HepG2 (cell line): ENCODE results near the gene MESD.

ENCODE experiments used
- E2F5 ChIP-seq: sonication (generic); formaldehyde crosslinking; conservative IDR thresholded peaks from 2 replicates; pipeline ENCODE4 v1.4.0; 2020; ENCODE audit warnings: missing genetic modification reagents
- MED8 ChIP-seq: sonication (generic); formaldehyde crosslinking; IDR thresholded peaks from 2 replicates; pipeline ENCODE4 v1.8.1; 2023; ENCODE audit warnings: mild to moderate bottlenecking, missing genetic modification reagents; ENCODE audit not compliant: insufficient replicate concordance
- MZF1 ChIP-seq: sonication (generic); formaldehyde crosslinking; IDR thresholded peaks from 2 replicates; pipeline ENCODE4 v1.8.1; 2023; ENCODE audit warnings: mild to moderate bottlenecking, missing genetic modification reagents, borderline replicate concordance
- PBX3 ChIP-seq: sonication (generic); formaldehyde crosslinking; IDR thresholded peaks from 2 replicates; pipeline ENCODE4 v1.8.1; 2023; ENCODE audit warnings: missing genetic modification reagents, inconsistent platforms, borderline replicate concordance
- SP1 ChIP-seq, 2 experiments: fragments of 450-650 bp in 1 of 2; sonication (generic) in 1 of 2; formaldehyde crosslinking in 1 of 2; IDR thresholded peaks; 2 replicates each; pipeline versions ENCODE4 v1.4.0 to v1.6.1; 2016 to 2020; ENCODE audit warnings: missing genetic modification reagents in 1 of 2
- TBL1XR1 ChIP-seq: fragments of 150-350 bp; IDR thresholded peaks from 2 replicates; pipeline ENCODE4 v1.6.1; 2014; ENCODE audit warnings: borderline replicate concordance, low read length; ENCODE audit not compliant: partially characterized antibody
- TCF12 ChIP-seq, 2 experiments: fragments of 450-650 bp in 1 of 2; sonication (generic) in 1 of 2; formaldehyde crosslinking in 1 of 2; IDR thresholded peaks; 2 replicates each; pipeline versions ENCODE4 v1.6.1 to v1.8.0; 2017 to 2022; ENCODE audit warnings: antibody characterized with exemption in 1 of 2, mild to moderate bottlenecking in 1 of 2, missing genetic modification reagents in 1 of 2, moderate library complexity in 1 of 2
- TF ChIP-seq, protein P1 (sequence below): sonication (generic); formaldehyde crosslinking; IDR thresholded peaks from 2 replicates; pipeline ENCODE4 v1.4.0; 2020; ENCODE audit warnings: mild to moderate bottlenecking, low read depth, missing genetic modification reagents
- TF ChIP-seq, protein P2 (sequence below): sonication (generic); formaldehyde crosslinking; IDR thresholded peaks from 2 replicates; pipeline ENCODE4 v1.8.0; 2022; ENCODE audit warnings: missing genetic modification reagents, mild to moderate bottlenecking, inconsistent platforms, borderline replicate concordance
- TF ChIP-seq, protein P3 (sequence below): sonication (generic); formaldehyde crosslinking; IDR thresholded peaks from 2 replicates; pipeline ENCODE4 v1.5.0; 2020; ENCODE audit warnings: missing genetic modification reagents, mild to moderate bottlenecking, borderline replicate concordance
- TF ChIP-seq, protein P4 (sequence below): sonication (generic); formaldehyde crosslinking; IDR thresholded peaks from 2 replicates; pipeline ENCODE4 v1.5.0; 2020; ENCODE audit warnings: mild to moderate bottlenecking, missing genetic modification reagents, moderate library complexity

DNA sequence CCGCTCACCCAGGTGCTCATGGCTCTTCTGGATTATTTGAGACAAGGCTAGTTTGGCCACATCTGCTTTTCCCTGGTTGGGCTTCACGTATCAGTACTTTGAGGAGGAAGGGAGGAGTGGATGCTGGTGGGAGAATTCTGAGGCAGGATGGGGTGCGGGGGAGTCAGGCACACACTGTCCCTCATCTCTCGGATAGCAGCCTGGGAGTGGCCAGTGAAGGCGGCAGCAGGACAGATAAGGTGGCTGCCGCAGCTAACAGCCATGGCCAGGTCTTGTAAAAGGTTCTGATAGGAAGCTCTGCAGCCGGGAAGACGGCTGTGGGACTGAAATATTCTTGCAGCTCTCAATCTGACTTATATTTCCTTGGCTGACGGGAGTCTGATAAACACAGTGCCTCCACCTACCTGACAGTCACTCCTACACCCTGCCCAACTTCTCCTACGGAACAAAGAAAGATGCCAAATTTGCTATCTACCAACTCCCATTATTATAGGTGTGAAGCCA is 87.3 kb downstream of the MESD start:
- TF ChIP-seq SP1 (IDR thresholded peaks at IDR 0.05) (no peak), SP1 (CRISPR knock-in tag; IDR thresholded peaks at IDR 0.05) (no peak), TCF12 (IDR thresholded peaks at IDR 0.05) (no peak), TCF12 (CRISPR knock-in tag; IDR thresholded peaks at IDR 0.05) (no peak), PBX3 (CRISPR knock-in tag) (no peak), E2F5 (CRISPR knock-in tag) (no peak), MZF1 (CRISPR knock-in tag) (no peak), TBL1XR1 (no peak), MED8 (CRISPR knock-in tag) (no peak)
- TF ChIP-seq, protein P1, sequence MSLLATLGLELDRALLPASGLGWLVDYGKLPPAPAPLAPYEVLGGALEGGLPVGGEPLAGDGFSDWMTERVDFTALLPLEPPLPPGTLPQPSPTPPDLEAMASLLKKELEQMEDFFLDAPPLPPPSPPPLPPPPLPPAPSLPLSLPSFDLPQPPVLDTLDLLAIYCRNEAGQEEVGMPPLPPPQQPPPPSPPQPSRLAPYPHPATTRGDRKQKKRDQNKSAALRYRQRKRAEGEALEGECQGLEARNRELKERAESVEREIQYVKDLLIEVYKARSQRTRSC (CRISPR knock-in tag) = no peak
- TF ChIP-seq, protein P2, sequence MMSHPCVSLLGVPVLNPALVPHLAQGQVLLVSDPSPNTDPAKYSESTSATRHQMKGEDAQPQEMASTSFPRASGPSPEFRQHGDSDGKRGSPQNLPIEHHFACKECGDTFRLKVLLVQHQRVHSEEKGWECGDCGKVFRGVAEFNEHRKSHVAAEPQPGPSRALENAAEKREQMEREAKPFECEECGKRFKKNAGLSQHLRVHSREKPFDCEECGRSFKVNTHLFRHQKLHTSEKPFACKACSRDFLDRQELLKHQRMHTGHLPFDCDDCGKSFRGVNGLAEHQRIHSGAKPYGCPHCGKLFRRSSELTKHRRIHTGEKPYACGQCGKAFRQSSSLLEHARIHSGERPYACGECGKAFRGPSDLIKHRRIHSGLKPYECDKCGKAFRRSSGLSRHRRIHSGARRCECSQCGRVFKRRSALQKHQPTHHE (CRISPR knock-in tag) = no peak
- TF ChIP-seq, protein P3, sequence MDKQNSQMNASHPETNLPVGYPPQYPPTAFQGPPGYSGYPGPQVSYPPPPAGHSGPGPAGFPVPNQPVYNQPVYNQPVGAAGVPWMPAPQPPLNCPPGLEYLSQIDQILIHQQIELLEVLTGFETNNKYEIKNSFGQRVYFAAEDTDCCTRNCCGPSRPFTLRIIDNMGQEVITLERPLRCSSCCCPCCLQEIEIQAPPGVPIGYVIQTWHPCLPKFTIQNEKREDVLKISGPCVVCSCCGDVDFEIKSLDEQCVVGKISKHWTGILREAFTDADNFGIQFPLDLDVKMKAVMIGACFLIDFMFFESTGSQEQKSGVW = no peak
- TF ChIP-seq, protein P4, sequence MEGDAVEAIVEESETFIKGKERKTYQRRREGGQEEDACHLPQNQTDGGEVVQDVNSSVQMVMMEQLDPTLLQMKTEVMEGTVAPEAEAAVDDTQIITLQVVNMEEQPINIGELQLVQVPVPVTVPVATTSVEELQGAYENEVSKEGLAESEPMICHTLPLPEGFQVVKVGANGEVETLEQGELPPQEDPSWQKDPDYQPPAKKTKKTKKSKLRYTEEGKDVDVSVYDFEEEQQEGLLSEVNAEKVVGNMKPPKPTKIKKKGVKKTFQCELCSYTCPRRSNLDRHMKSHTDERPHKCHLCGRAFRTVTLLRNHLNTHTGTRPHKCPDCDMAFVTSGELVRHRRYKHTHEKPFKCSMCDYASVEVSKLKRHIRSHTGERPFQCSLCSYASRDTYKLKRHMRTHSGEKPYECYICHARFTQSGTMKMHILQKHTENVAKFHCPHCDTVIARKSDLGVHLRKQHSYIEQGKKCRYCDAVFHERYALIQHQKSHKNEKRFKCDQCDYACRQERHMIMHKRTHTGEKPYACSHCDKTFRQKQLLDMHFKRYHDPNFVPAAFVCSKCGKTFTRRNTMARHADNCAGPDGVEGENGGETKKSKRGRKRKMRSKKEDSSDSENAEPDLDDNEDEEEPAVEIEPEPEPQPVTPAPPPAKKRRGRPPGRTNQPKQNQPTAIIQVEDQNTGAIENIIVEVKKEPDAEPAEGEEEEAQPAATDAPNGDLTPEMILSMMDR (CRISPR knock-in tag) = no peak
